Stimulated activated CD8-positive, alpha-beta memory T cell treated with anti-CD3 and anti-CD28 coated beads, Interleukin-7, amount 100 ng/mL, for 1 hour (primary cell): ENCODE measurements around the gene IGFBP1.
"Not testable (repeated sequence)": the region's sequence is repeated elsewhere in the genome, so short reads cannot be mapped to it uniquely, and the experiment has no call there.

Experiments
- DNase-seq, 2 donors: peaks; one replicate each; pipeline ENCODE4 v3.0.0-alpha.2; 2020; ENCODE audit warnings: low read depth in 2 of 2

The IGFBP1 gene

GRCh38 chr7:45938626-45939302 lies 50.5 kb downstream of the IGFBP1 start:
- no peak for DNase-seq

- DNase-seq: no peak
Measured at GRCh38 chr7:45939574-45939973, 51.3 kb downstream of the IGFBP1 start.

DNA sequence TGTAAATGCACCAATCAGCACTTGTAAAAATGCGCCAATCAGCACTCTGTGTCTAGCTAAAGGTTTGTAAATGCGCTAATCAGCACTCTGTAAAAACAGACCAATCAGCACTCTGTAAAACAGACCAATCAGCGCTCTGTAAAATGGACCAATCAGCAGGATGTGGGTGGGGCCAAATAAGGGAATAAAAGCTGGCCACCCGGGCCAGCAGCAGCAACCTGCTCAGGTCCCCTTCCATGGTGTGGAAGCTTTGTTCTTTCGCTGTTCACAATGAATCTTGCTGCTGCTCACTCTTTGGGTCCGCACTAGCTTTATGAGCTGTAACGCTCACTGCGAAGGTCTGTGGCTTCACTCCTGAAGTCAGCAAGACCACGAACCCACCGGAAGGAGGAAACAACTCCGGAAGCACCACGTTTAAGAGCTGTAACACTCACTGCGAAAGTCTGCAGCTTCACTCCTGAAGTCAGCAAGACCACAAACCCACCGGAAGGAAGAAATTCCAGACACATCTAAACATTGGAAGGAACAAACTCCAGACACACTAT lies 52.0 kb downstream of the IGFBP1 start:
- DNase-seq: not testable (repeated sequence)

DNA sequence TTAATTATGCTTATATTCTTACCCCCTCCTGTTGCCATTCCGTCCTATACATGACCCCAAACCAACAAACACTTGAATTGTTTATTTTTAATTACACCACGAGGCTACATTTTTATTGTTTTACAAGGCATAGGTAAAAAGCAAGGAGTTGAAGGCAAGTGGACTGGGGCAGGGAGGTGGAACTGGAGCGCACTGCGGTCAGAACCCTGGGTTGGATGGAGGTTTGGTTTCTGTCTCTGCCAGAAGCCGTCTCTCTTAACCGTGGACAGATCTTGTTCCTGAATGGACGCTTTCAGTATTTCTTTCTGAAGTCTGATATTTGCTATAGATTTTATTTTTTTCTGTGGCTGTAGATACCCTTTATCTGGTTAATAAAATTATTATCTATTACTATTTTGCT lies 52.7 kb downstream of the IGFBP1 start:
- DNase-seq: no peak
